Suppressor macrophage (primary cell): Measurements from ENCODE around the gene CSRP2.
A peak's percentile ranks its signal among the peaks of the same experiment; 100 is the strongest.

Source experiments
- DNase-seq, 4 experiments: peaks; one replicate each; pipeline ENCODE4 v3.0.0-alpha.2; 2020 to 2022
- total RNA-seq, 17 experiments: gene quantifications; one replicate each; lab custom pipeline; 2026; ENCODE audit warnings: mixed read lengths in 6 of 17, inconsistent platforms in 3 of 17; lab: John Stamatoyannopoulos, UW

Gene CSRP2
- 0.15 to 15.8 (median 4.5) reads per million in 17 experiments for total RNA-seq

GRCh38 chr12:76878899-76879709, at the start of gene CSRP2:
Gene CSRP2, minus strand, starts transcription at chr12:76879019. Its CDS starts 12,759 bp downstream, at chr12:76866260.
- DNase-seq, result peak; percentile 69 to 88 (median 81)

GRCh38 chr12:76927170-76927784, 48.5 kb upstream of the CSRP2 start:
- peak; percentile 46 to 77 (median 62) for DNase-seq

GRCh38 chr12:76925135-76925534, 46.3 kb upstream of the CSRP2 start:
- DNase-seq, result no peak

- no peak for DNase-seq
These were observed 44.0 kb upstream of the CSRP2 start for GRCh38 chr12:76922866-76923265.

- no peak for DNase-seq
These were observed 43.3 kb upstream of the CSRP2 start for GRCh38 chr12:76921891-76922664.

- no peak for DNase-seq
These were observed 42.3 kb upstream of the CSRP2 start for GRCh38 chr12:76921100-76921471.

- DNase-seq, result peak; percentile 34 to 63 (median 56)
These were observed 41.6 kb upstream of the CSRP2 start for GRCh38 chr12:76920172-76921099.

GRCh38 chr12:76919383-76920171, 40.8 kb upstream of the CSRP2 start:
- DNase-seq, result no peak

GRCh38 chr12:76916170-76916540, 37.3 kb upstream of the CSRP2 start:
- DNase-seq, result no peak

GRCh38 chr12:76915361-76916169, 36.7 kb upstream of the CSRP2 start:
- no peak for DNase-seq

GRCh38 chr12:76914102-76914859, 35.5 kb upstream of the CSRP2 start:
- DNase-seq, result no peak

- DNase-seq, result no peak
These were observed 30.5 kb upstream of the CSRP2 start for GRCh38 chr12:76909290-76909689.

GRCh38 chr12:76908303-76909017, 29.6 kb upstream of the CSRP2 start:
- DNase-seq, result no peak

GRCh38 chr12:76901628-76902380, 23.0 kb upstream of the CSRP2 start:
- DNase-seq, result peak in 3 of 4 experiments; percentile 24 to 35 (median 35)

- no peak for DNase-seq
These were observed 20.7 kb upstream of the CSRP2 start for GRCh38 chr12:76899522-76899921.

- DNase-seq, result no peak
These were observed 19.6 kb upstream of the CSRP2 start for GRCh38 chr12:76898442-76898841.

GRCh38 chr12:76896274-76896673, 17.5 kb upstream of the CSRP2 start:
- no peak for DNase-seq

- DNase-seq, result no peak
These were observed 17.0 kb upstream of the CSRP2 start for GRCh38 chr12:76895796-76896195.
